H9 (cell line): ENCODE measurements around the gene AFAP1. TPM values are rescaled to one million over a fixed set of nuclear protein-coding genes. Genes with fewer than 3 reads are reported as not detected.

Experiments used
- DNase-seq: peaks from one replicate; pipeline ENCODE4 v3.0.0-alpha.2; 2017
- H2AFZ ChIP-seq: one replicate; pipeline ENCODE4 v1.6.1; 2013; ENCODE audit warnings: mild to moderate bottlenecking, low read length, control low read depth, moderate library complexity
- H2AK5ac ChIP-seq: 2 replicates; pipeline ENCODE4 v1.6.1; 2013; ENCODE audit warnings: low read length, control low read depth, mixed read lengths; ENCODE audit not compliant: insufficient read length
- H2BK120ac ChIP-seq: one replicate; pipeline ENCODE4 v1.6.1; 2013; ENCODE audit warnings: low read depth, mild to moderate bottlenecking, low read length, control low read depth, inconsistent platforms; ENCODE audit not compliant: poor library complexity, severe bottlenecking
- H2BK12ac ChIP-seq: 2 replicates; pipeline ENCODE4 v1.6.1; 2013; ENCODE audit warnings: low read length, control low read depth, mixed read lengths, low read depth; ENCODE audit not compliant: insufficient read length
- H2BK15ac ChIP-seq: 2 replicates; pipeline ENCODE4 v1.6.1; 2013; ENCODE audit warnings: low read depth, low read length, control low read depth
- H2BK20ac ChIP-seq: one replicate; pipeline ENCODE4 v1.6.1; 2013; ENCODE audit warnings: low read depth, mild to moderate bottlenecking, low read length, control low read depth, inconsistent platforms; ENCODE audit not compliant: poor library complexity, severe bottlenecking
- H2BK5ac ChIP-seq: 2 replicates; pipeline ENCODE4 v1.6.1; 2013; ENCODE audit warnings: low read length, control low read depth, mixed read lengths; ENCODE audit not compliant: insufficient read length
- H3K14ac ChIP-seq: 2 replicates; pipeline ENCODE4 v1.6.1; 2013; ENCODE audit warnings: low read length, control low read depth; ENCODE audit not compliant: insufficient read depth
- H3K18ac ChIP-seq: 2 replicates; pipeline ENCODE4 v1.6.1; 2013; ENCODE audit warnings: low read depth, mild to moderate bottlenecking, mixed read lengths, low read length, control low read depth; ENCODE audit not compliant: insufficient read length
- H3K23ac ChIP-seq: 2 replicates; pipeline ENCODE4 v1.6.1; 2013; ENCODE audit warnings: low read length, control low read depth, mixed read lengths, low read depth; ENCODE audit not compliant: insufficient read length
- H3K23me2 ChIP-seq: 2 replicates; pipeline ENCODE4 v1.6.1; 2013; ENCODE audit warnings: low read depth, mild to moderate bottlenecking, mixed read lengths, low read length, control low read depth; ENCODE audit not compliant: insufficient read length, poor library complexity, severe bottlenecking
- H3K27ac ChIP-seq: 2 replicates; pipeline ENCODE4 v1.5.1; 2013; ENCODE audit warnings: low read length, control low read depth, mixed read lengths, low read depth; ENCODE audit not compliant: insufficient read length
- H3K27me3 ChIP-seq: 2 replicates; pipeline ENCODE4 v1.6.1; 2013; ENCODE audit warnings: low read length, control low read depth, inconsistent platforms; ENCODE audit not compliant: insufficient read depth
- H3K4ac ChIP-seq: 2 replicates; pipeline ENCODE4 v1.6.1; 2013; ENCODE audit warnings: low read depth, mild to moderate bottlenecking, control low read depth, inconsistent platforms, low read length, moderate library complexity
- H3K4me1 ChIP-seq: 2 replicates; pipeline ENCODE4 v1.6.1; 2013; ENCODE audit warnings: low read length, control low read depth, inconsistent platforms; ENCODE audit not compliant: insufficient read depth
- H3K4me2 ChIP-seq: 2 replicates; pipeline ENCODE4 v1.6.1; 2013; ENCODE audit warnings: low read length, control low read depth, mixed read lengths; ENCODE audit not compliant: insufficient read length, insufficient read depth
- H3K56ac ChIP-seq: 2 replicates; pipeline ENCODE4 v1.6.1; 2013; ENCODE audit warnings: low read depth, mild to moderate bottlenecking, mixed read lengths, low read length, control low read depth; ENCODE audit not compliant: insufficient read length
- H3K79me1 ChIP-seq: 2 replicates; pipeline ENCODE4 v1.6.1; 2013; ENCODE audit warnings: low read depth, mild to moderate bottlenecking, moderate library complexity, low read length, control low read depth, inconsistent platforms; ENCODE audit not compliant: insufficient read depth, poor library complexity, severe bottlenecking
- H3K79me2 ChIP-seq: 2 replicates; pipeline ENCODE4 v1.6.1; 2013; ENCODE audit warnings: low read length, control low read depth, inconsistent platforms; ENCODE audit not compliant: insufficient read depth
- H3K9ac ChIP-seq: 2 replicates; pipeline ENCODE4 v1.6.1; 2013; ENCODE audit warnings: low read length, control low read depth, mixed read lengths; ENCODE audit not compliant: insufficient read length; ENCODE audit errors: extremely low read depth
- H3K9me3 ChIP-seq: one replicate; pipeline ENCODE4 v1.6.1; 2013; ENCODE audit warnings: low read depth, low read length, inconsistent platforms; ENCODE audit not compliant: control insufficient read depth
- H3T11ph ChIP-seq: one replicate; pipeline ENCODE4 v1.6.1; 2013; ENCODE audit warnings: mild to moderate bottlenecking, low read length, control low read depth, inconsistent platforms
- H4K20me1 ChIP-seq: one replicate; pipeline ENCODE4 v1.6.1; 2013; ENCODE audit not compliant: control insufficient read depth, insufficient read length, insufficient read depth
- H4K5ac ChIP-seq: 2 replicates; pipeline ENCODE4 v1.6.1; 2013; ENCODE audit warnings: low read depth, mild to moderate bottlenecking, mixed read lengths, low read length, control low read depth; ENCODE audit not compliant: insufficient read length
- H4K8ac ChIP-seq: replicated peaks from 2 replicates; pipeline ENCODE4 v1.6.1; 2013; ENCODE audit warnings: low read length, control low read depth, mixed read lengths, low read depth; ENCODE audit not compliant: insufficient read length
- H4K91ac ChIP-seq: 2 replicates; pipeline ENCODE4 v1.6.1; 2013; ENCODE audit warnings: low read depth, mild to moderate bottlenecking, moderate library complexity, mixed read lengths, low read length, control low read depth; ENCODE audit not compliant: insufficient read length
- H3K27ac Mint-ChIP-seq, 3 experiments: 2 replicates in 2 of 3; 3 replicates in 1 of 3; pipeline ENCODE4 v1.8.0; 2020 to 2021; ENCODE audit warnings: mixed read lengths in 3 of 3, mild to moderate bottlenecking in 1 of 3, moderate library complexity in 1 of 3
- H3K27me3 Mint-ChIP-seq: 2 replicates; pipeline ENCODE4 v1.8.0; 2021; ENCODE audit warnings: low read depth, mild to moderate bottlenecking, moderate library complexity, mixed read lengths
- H3K36me3 Mint-ChIP-seq, 3 experiments: 2 replicates in 2 of 3; 3 replicates in 1 of 3; pipeline ENCODE4 v1.8.0; 2020 to 2021; ENCODE audit warnings: low read depth in 3 of 3, mixed read lengths in 3 of 3; ENCODE audit not compliant: insufficient read depth in 1 of 3
- H3K4me1 Mint-ChIP-seq, 2 experiments: 2 replicates each; pipeline ENCODE4 v1.8.0; 2020; ENCODE audit warnings: mixed read lengths in 2 of 2
- H3K4me3 Mint-ChIP-seq, 2 experiments: 2 replicates in 1 of 2; 3 replicates in 1 of 2; pipeline ENCODE4 v1.8.0; 2020 to 2021; ENCODE audit warnings: mild to moderate bottlenecking in 2 of 2, mixed read lengths in 2 of 2, moderate library complexity in 1 of 2
- H3K9me3 Mint-ChIP-seq, 2 experiments: 2 replicates in 1 of 2; 3 replicates in 1 of 2; pipeline ENCODE4 v1.8.0; 2020; ENCODE audit warnings: mild to moderate bottlenecking in 2 of 2, mixed read lengths in 2 of 2, moderate library complexity in 1 of 2
- CTCF ChIP-seq: fragments of 200-600 bp; sonication (generic); conservative IDR thresholded peaks from 3 replicates; pipeline ENCODE4 v1.8.0; 2021; ENCODE audit warnings: antibody characterized with exemption, mild to moderate bottlenecking
- WGBS: extraction: QIAGEN DNeasy Blood & Tissue Kit; methylation state at CpG from one replicate; pipeline ENCODE4 v1.1.7; 2013; ENCODE audit warnings: missing lambda C conversion rate, low lambda C conversion rate, mixed read lengths; ENCODE audit not compliant: insufficient read length; ENCODE audit errors: extremely low coverage; 5-methylcytosine and 5-hydroxymethylcytosine counted together
- total RNA-seq: library from RNA; stranded (reverse); gene quantifications from 2 replicates; pipeline ENCODE4 v1.2.1, GENCODE V29; 2021

Gene AFAP1
- total RNA-seq, 1 experiment from 2014 or later, result 6.5 TPM

DNA sequence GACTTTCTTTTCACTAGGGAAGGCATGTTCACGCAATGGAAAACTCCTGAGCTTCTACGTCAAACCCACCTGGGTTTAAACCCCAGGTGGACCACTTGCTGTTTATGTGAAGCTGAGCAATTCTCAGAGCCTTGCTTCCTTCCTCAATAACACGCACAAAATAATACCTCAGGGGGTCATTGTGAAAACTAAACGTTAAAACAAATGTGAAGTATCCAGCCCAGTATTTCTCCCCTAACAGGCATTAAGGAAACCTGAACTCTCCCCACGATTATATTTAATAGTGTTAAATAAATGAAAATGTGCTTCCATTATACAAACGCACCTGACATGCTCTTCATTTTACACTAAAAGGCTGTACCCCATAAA lies 117.5 kb downstream of the AFAP1 start:
- Histone ChIP-seq H4K20me1 (no peaks in the 10 kb centered on the region), H2BK20ac (no peak overlapping the region), H3T11ph (no peak overlapping the region), H3K23me2 (no peaks in the 10 kb centered on the region), H2BK15ac (no peak overlapping the region), H3K56ac (no peak overlapping the region), H3K4ac (no peak overlapping the region), H3K27ac (no peak overlapping the region), H3K23ac (no peak overlapping the region), H2BK120ac (no peak overlapping the region), H3K18ac (no peak overlapping the region), H3K4me2 (no peak overlapping the region), H2AK5ac (no peak overlapping the region), H3K27me3 (no peaks in the 10 kb centered on the region), H3K4me1 (no peaks in the 10 kb centered on the region; the same call in 1 of the 2 replicates), H4K8ac (no peak overlapping the region), H2BK5ac (no peak overlapping the region), H3K9ac (no peak overlapping the region), H4K91ac (no peak overlapping the region), H2AFZ (no peak overlapping the region), H4K5ac (no peak overlapping the region), H3K79me1 (no peaks in the 10 kb centered on the region), H3K9me3 (no peaks in the 10 kb centered on the region), H3K14ac (no peak overlapping the region), H3K79me2 (0 out of 2 replicates have a peak, but pooled peaks cover 1% of the 10 kb centered on the region), H2BK12ac (no peak overlapping the region)
- no peak for DNase-seq
- Mint-ChIP-seq H3K4me3 (no peak overlapping the region), H3K27ac (no peak overlapping the region), H3K9me3 (peaks cover 0 to 8% of the 10 kb centered on the region in 2 experiments; a peak in 2 of 5 replicates), H3K36me3 (peaks cover 9 to 19% (median 12%) of the 10 kb centered on the region in 3 experiments), H3K4me1 (peaks cover 45 to 56% of the 10 kb centered on the region in 2 experiments), H3K27me3 (no peaks in the 10 kb centered on the region)
- WGBS, result no CpG with 5 or more reads among the region's 6 CpGs
- TF ChIP-seq CTCF, result no peak
